Heart left ventricle (tissue), 16 donors: ENCODE measurements around the gene LY6G5B. TPM values are rescaled to one million over a fixed set of nuclear protein-coding genes. Genes with fewer than 3 reads are reported as not detected.
"Not testable (repeated sequence)": the region's sequence is repeated elsewhere in the genome, so short reads cannot be mapped to it uniquely, and the experiment has no call there.

ENCODE experiments used
- ATAC-seq, 4 donors: fragments of 200-7000 bp; cut with Tn5 transposase; one replicate each; pipeline ENCODE4 v1.9.1; 2020 to 2022; ENCODE audit warnings: moderate library complexity in 4 of 4, mild to moderate bottlenecking in 3 of 4, moderate number of reproducible peaks in 1 of 4
- DNase-seq, 5 donors: peaks; one replicate each; pipeline ENCODE4 v3.0.0-alpha.2; 2020
- H3K27ac ChIP-seq, 12 donors: fragments of 200-600 bp; sonication (generic) in 4 of 12; one replicate each; pipeline versions ENCODE4 v1.5.0 to v1.8.0; 2016 to 2022; ENCODE audit warnings: mild to moderate bottlenecking in 2 of 12
- H3K27me3 ChIP-seq, 9 donors: fragments of 200-600 bp; sonication (generic) in 2 of 9; one replicate each; pipeline versions ENCODE4 v1.5.1 to v1.8.0; 2016 to 2022; ENCODE audit warnings: mild to moderate bottlenecking in 3 of 9
- H3K36me3 ChIP-seq, 9 donors: fragments of 200-600 bp; sonication (generic) in 2 of 9; one replicate each; pipeline versions ENCODE4 v1.5.0 to v1.8.0; 2018 to 2022; ENCODE audit warnings: mild to moderate bottlenecking in 2 of 9
- H3K4me1 ChIP-seq, 12 donors: fragments of 200-600 bp; sonication (generic) in 4 of 12; one replicate each; pipeline versions ENCODE4 v1.5.0 to v1.8.0; 2016 to 2022; ENCODE audit warnings: mild to moderate bottlenecking in 3 of 12
- H3K4me3 ChIP-seq, 12 donors: fragments of 200-600 bp; sonication (generic) in 4 of 12; one replicate each; pipeline versions ENCODE4 v1.5.0 to v1.8.0; 2017 to 2022; ENCODE audit warnings: mild to moderate bottlenecking in 9 of 12, moderate library complexity in 4 of 12
- H3K9me3 ChIP-seq, 12 donors: fragments of 200-600 bp; sonication (generic) in 4 of 12; one replicate each; pipeline versions ENCODE4 v1.5.0 to v1.8.0; 2016 to 2022; ENCODE audit warnings: mild to moderate bottlenecking in 1 of 12
- CTCF ChIP-seq, 12 donors: fragments of 200-600 bp; sonication (generic) in 4 of 12; IDR thresholded peaks; one replicate each; pipeline versions ENCODE4 v1.5.0 to v1.8.0; 2018 to 2022; ENCODE audit warnings: antibody characterized with exemption in 12 of 12, mild to moderate bottlenecking in 5 of 12
- POLR2A ChIP-seq, 2 donors: fragments of 450-650 bp; IDR thresholded peaks; one replicate each; pipeline ENCODE4 v1.6.1; 2017; ENCODE audit warnings: antibody characterized with exemption in 2 of 2, mild to moderate bottlenecking in 2 of 2, moderate library complexity in 2 of 2
- WGBS, 4 donors: extraction: QIAGEN DNeasy Blood & Tissue Kit in 2 of 4; methylation state at CpG; one replicate each; pipeline versions ENCODE4 v1.1.5 to v1.1.7; 2013 to 2018; 5-methylcytosine and 5-hydroxymethylcytosine counted together
- intact Hi-C, 10 donors: fragments of 100-400 bp; cut with DNase I; formaldehyde crosslinking; loops; one replicate each; pipeline versions ENCODE4 v1.11.1 to v1.14.2; 2022
- polyA plus RNA-seq, 2 donors: library from polyadenylated mRNA; stranded (reverse); fragments of 200-250 nt; gene quantifications; one replicate each; pipeline ENCODE4 v1.2.3, GENCODE V29; 2013
- total RNA-seq, 9 donors: library from RNA; depleted of rRNA in 2 of 9; stranded (reverse); fragments of >200 nt in 2 of 9; fragmentation: NEBNext Ultra II Directional in 3 of 9; extraction: Animal tissue kit (Norgen Biotek cat#: 25700) in 3 of 9; gene quantifications; one replicate each; pipeline versions ENCODE4 v1.1.0 to v1.2.4, GENCODE V29; 2016 to 2023
- donor health status: ischemic (EF 13 %, LVEDD 7.1; RV severe dilation, severe dysfunction).
- donor health status: healthy with polysubstance abuse.
- donor health status: DM: no; HTN: yes; CAD: no.
- donor health status: DM: no; HTN: no; CAD: no.
- donor health status: ischemic (EF 25% LVEDD 6.9; RV normal size, moderate dysfunction).
- donor health status: ischemic (EF 25% LVEDD 5.7; RV mildly dilated, moderate dysfunction).
- donor health status: healthy.
- donor health status: DM: yes; HTN: yes; CAD: no.
- donor health status: ischemic (EF 35%, LVEDD 5.7; RV mildly dilated, moderate dysfunction).
- donor health status: nonischemic (EF 11% LVEDD 7.7; RV severe dilation, severe dysfunction).
- donor health status: DM: yes; HTN: yes; CAD: no.
- donor health status: PGD.
- donor health status: ischemic (EF 29% LVEDD 5.4; RV normal size, mild dysfunction).
- donor health status: nonischemic (EF 23%, LVEDD 6.1; RV moderate dilation, normal function).

Gene LY6G5B
- total and polyA plus RNA-seq, 11 donors = 1.4 to 12.0 (median 4.6) TPM

DNA sequence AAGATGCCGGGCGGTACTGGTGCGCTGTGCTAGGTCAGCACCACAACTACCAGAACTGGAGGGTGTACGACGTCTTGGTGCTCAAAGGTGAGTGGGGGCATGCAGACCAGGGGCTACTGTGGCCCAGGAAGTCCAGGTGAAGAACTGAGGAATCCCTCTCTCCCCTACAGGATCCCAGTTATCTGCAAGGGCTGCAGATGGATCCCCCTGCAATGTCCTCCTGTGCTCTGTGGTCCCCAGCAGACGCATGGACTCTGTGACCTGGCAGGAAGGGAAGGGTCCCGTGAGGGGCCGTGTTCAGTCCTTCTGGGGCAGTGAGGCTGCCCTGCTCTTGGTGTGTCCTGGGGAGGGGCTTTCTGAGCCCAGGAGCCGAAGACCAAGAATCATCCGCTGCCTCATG lies 37.9 kb downstream of the LY6G5B start:
- Histone ChIP-seq H3K9me3 (no peaks in the 10 kb centered on the region), H3K4me1 (peaks cover 0 to 16% (median 5%) of the 10 kb centered on the region in 12 donors), H3K27ac (no peak overlapping the region), H3K4me3 (no peak overlapping the region), H3K36me3 (no peaks in the 10 kb centered on the region), H3K27me3 (no peaks in the 10 kb centered on the region)
- peak in 1 of 5 donors; percentile 9 for DNase-seq
- intact Hi-C loops = no loop called here
- TF ChIP-seq CTCF (IDR thresholded peaks at IDR 0.05) (no peak), POLR2A (IDR thresholded peaks at IDR 0.05) (no peak)
- WGBS, 4 donors = 86 to 100% (median 92%) methylated on average over 2 to 10 of the region's 10 CpGs
- no peak for ATAC-seq

DNA sequence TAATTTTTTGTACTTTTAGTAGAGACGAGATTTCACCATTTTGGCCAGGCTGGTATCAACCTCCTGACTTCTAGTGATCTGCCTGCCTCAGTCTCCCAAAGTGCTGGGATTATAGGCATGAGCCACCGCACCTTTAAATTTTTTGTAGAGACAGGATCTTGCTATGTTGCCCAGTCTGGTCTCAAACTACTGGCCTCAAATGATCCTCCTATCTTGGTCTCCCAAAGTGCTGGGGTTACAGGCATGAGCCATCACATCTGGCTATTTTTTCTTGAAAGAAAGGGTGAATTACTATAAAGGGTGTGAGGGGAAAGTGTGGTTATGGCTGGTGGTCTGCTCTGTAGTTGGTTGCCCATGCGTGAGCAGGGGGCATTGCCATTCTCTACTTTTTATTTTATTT lies 38.4 kb downstream of the LY6G5B start:
- ATAC-seq (no peak), DNase-seq (no peak)
- H3K4me1 ChIP-seq = peaks cover 0 to 16% (median 5%) of the 10 kb centered on the region in 12 donors
- TF ChIP-seq POLR2A (IDR thresholded peaks at IDR 0.05) (no peak), CTCF (IDR thresholded peaks at IDR 0.05) (no peak)
- no peaks in the 10 kb centered on the region for H3K36me3 ChIP-seq
- H3K27ac ChIP-seq = no peak overlapping the region
- no peak overlapping the region for H3K4me3 ChIP-seq
- no peaks in the 10 kb centered on the region for H3K9me3 ChIP-seq
- intact Hi-C loops = no loop called here
- no peaks in the 10 kb centered on the region for H3K27me3 ChIP-seq
- 96 to 98% (median 97%) methylated on average over 3 of the region's 3 CpGs for WGBS, 4 donors

DNA sequence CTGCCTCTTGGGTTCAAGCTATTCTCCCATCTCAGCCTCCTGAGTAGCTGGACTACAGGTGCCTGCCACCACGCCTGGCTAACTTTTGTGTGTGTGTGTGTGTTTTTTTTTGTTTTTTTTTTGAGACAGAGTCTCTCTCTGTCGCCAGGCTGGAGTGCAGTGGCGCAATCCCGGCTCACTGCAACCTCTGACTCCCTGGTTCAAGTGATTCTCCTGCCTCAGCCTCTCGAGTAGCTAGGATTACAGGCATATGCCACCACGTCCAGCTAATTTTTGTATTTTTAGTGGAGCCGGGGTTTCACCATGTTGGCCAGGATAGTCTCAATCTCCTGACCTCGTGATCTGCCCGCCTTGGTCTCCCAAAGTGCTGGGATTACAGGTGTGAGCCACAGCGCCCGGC lies 39.4 kb downstream of the LY6G5B start:
- H3K36me3 ChIP-seq = not testable (repeated sequence)

DNA sequence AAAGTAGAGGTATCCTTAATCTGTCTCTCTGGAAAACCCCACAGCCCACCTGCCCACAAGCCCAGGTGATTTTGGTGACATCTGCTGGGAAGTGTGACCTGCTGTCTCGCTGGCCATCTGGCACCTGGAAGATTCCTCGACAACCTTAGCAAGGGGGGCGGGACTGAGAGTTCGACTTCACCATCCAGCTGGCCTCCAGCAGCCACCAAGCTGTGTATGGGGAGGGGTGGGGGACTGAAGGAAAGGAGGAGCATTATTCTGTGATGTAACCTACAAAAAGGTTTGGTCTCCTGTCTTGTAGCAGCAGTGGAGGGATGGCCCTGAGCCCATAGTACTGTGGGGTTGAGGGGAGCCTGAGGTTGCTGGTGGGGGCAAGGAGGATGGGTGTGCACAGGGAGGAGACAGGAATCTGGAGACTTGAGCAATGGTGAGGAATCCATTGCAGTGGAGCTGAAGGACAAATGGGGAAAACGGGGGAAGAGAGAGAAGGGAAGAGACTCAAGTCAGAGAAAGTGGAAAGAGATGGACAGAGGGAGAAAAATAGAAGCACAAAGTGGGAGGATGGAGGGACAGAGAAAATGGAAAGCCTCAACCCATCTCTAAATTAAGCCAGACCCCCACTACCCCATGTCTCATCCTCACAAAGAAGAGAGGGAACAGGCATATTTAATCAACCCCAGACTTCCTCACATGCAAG lies 40.9 kb downstream of the LY6G5B start:
- 53 to 63% (median 59%) methylated on average over 5 of the region's 5 CpGs for WGBS, 4 donors
- no peaks in the 10 kb centered on the region for H3K27me3 ChIP-seq
- no peak overlapping the region for H3K4me3 ChIP-seq
- DNase-seq (no peak), ATAC-seq (no peak)
- H3K27ac ChIP-seq = no peak overlapping the region
- no peaks in the 10 kb centered on the region for H3K9me3 ChIP-seq
- no peaks in the 10 kb centered on the region for H3K36me3 ChIP-seq
- intact Hi-C loops = no loop called here
- H3K4me1 ChIP-seq = peaks cover 0 to 11% (median 0%) of the 10 kb centered on the region in 12 donors
- TF ChIP-seq POLR2A (IDR thresholded peaks at IDR 0.05) = no peak
- no peak for TF ChIP-seq CTCF (IDR thresholded peaks at IDR 0.05)

More for the DNA sequence above, 39.4 kb downstream of the LY6G5B start:
- H3K27me3 ChIP-seq, ATAC-seq, H3K9me3 ChIP-seq, H3K4me3 ChIP-seq, intact Hi-C loops, H3K27ac ChIP-seq, DNase-seq: not testable (repeated sequence)
- peaks cover 0 to 11% (median 0%) of the 10 kb centered on the region in 12 donors for H3K4me1 ChIP-seq
- WGBS, 4 donors = 90 to 93% (median 91%) methylated on average over 11 of the region's 11 CpGs

DNA sequence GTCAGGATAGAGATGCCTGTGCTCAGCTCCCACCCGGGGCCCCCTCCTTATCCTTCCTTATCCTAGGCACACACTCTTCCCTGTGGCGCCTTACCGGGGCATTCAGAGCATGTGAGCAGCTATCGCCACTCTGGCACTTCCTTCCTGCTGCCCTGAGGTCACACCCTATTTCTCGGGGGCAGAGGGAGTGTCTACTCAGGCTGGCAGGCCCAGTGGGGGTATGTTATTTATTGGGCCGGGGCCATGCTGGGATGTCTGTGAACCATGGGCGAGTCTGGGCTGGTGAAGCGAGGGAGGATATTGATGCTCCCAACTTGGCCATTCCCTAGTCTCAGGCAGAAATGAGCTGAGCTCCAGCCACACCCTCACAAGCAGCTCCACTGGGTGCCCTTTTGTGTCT lies 41.5 kb downstream of the LY6G5B start:
- peak in 2 of 4 donors; percentile 36 to 51 for ATAC-seq

More for the DNA sequence above, 41.5 kb downstream of the LY6G5B start:
- no peak for DNase-seq
- H3K27me3 ChIP-seq = no peaks in the 10 kb centered on the region
- TF ChIP-seq POLR2A (IDR thresholded peaks at IDR 0.05) (no peak), CTCF (IDR thresholded peaks at IDR 0.05) (no peak)
- no peaks in the 10 kb centered on the region for H3K9me3 ChIP-seq
- H3K4me3 ChIP-seq = no peak overlapping the region
- intact Hi-C loops = no loop called here
- H3K36me3 ChIP-seq = no peaks in the 10 kb centered on the region
- H3K4me1 ChIP-seq = peaks cover 0 to 11% (median 0%) of the 10 kb centered on the region in 12 donors
- H3K27ac ChIP-seq = no peak overlapping the region
- 48 to 56% (median 54%) methylated on average over 8 of the region's 8 CpGs for WGBS, 4 donors
